Activated naive CD4-positive, alpha-beta T cell treated with anti-CD3 and anti-CD28 coated beads for 36 hours (primary cell): ENCODE results near the gene TP53RK. TPM values are rescaled to one million over a fixed set of nuclear protein-coding genes. Genes with fewer than 3 reads are reported as not detected.

Source experiments
- CTCF ChIA-PET: fragments of 350-600 bp; sonication (Branson Sonifier 250); formaldehyde crosslinking; loops from one replicate; lab custom pipeline; 2021; ENCODE audit warnings: antibody characterized with exemption; lab: Charles Lee
- DNase-seq: peaks from one replicate; pipeline ENCODE4 v3.0.0-alpha.2; 2020
- H3K27ac Mint-ChIP-seq: one replicate; pipeline ENCODE4 v1.8.0; 2021; ENCODE audit warnings: mild to moderate bottlenecking, mixed read lengths
- H3K27me3 Mint-ChIP-seq: one replicate; pipeline ENCODE4 v1.8.0; 2021; ENCODE audit warnings: low read depth, mixed read lengths
- H3K36me3 Mint-ChIP-seq: one replicate; pipeline ENCODE4 v1.8.0; 2021; ENCODE audit warnings: low read depth, mixed read lengths
- H3K4me1 Mint-ChIP-seq: one replicate; pipeline ENCODE4 v1.8.0; 2021; ENCODE audit warnings: low read depth, mixed read lengths
- H3K4me3 Mint-ChIP-seq: one replicate; pipeline ENCODE4 v1.8.0; 2021; ENCODE audit warnings: mild to moderate bottlenecking, moderate library complexity, mixed read lengths
- H3K9me3 Mint-ChIP-seq: one replicate; pipeline ENCODE4 v1.8.0; 2021; ENCODE audit warnings: mixed read lengths
- intact Hi-C: fragments of 100-400 bp; cut with micrococcal nuclease; formaldehyde crosslinking; loops from one replicate; pipeline ENCODE4 v1.15.1; 2023
- total RNA-seq, 2 experiments: library from RNA; stranded (reverse); gene quantifications; one replicate each; pipeline ENCODE4 v1.2.3, GENCODE V29; 2021

Gene TP53RK
- total RNA-seq, 2 experiments from 2014 or later: 7.8 to 8.3 TPM

DNA sequence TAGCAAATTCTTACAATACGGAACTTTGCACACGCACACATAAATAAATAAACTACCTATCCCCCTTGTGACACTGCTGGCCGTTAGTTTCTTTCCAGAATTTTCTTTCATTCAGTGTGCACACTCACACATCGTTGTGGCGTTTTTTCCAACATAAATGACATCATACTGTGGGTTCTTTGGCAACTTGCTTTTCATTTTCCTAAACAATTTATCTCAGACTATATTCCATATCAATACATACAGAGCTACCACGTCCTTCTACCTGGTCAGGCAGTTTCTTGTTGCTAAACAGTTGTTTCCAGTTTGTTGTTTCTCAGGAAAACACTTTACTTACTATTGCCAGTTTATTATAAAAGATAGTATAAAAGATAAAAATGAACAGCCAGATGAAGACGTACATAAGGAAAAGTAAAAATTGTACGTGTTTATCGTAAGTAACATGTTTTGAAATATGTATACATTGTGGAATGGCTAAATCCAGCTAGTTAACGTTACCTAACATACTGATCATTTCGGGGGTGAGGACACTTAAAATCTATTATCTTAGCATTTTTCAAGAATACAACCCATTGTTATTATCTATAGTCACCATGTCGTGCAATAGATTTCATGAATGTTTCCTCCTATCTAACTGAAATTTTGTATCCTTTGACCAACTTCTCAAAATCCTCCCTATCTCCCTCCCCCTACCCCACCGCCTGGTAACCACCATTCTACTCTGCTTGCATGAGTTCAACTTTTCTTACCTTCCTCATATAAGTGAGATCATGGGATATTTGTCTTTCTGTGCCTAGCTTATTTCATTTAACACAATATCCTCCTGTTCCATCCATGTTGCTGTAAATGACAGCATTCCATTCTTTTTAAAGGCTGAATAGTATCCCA lies 1.2 kb upstream of the TP53RK start:
- intact Hi-C loops: no loop called here
- Mint-ChIP-seq H3K4me1 (peaks cover 31% of the 10 kb centered on the region), H3K27me3 (no peaks in the 10 kb centered on the region), H3K4me3 (peak overlapping the region; percentile 90), H3K36me3 (peaks cover 9% of the 10 kb centered on the region), H3K27ac (peak overlapping the region; percentile 44), H3K9me3 (no peaks in the 10 kb centered on the region)
- CTCF ChIA-PET: interaction anchor here (0.7 to 1.6 kb wide), 2 partner anchors 17 to 103 kb away, joined by 3 to 5 read pairs; no protein-coding TSS in a partner anchor
- no peak for DNase-seq

DNA sequence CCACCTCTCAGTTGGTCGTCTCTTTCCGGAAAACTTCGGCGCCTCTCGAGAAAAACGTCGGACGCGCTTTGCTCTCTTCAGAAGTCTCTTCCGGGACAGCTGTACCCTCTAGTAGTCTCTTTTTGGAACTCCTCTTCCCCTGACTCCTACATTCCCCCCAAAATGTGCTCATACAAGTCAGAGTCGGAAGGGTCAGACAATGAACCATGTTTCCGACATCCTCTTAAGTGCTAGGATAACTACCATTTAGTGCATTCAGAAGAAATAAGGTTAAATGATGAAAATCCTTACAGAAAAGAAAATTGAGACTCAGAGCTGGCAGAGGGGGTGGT lies 476 bp upstream of the TP53RK start:
- H3K9me3 Mint-ChIP-seq: no peaks in the 10 kb centered on the region
- peaks cover 35% of the 10 kb centered on the region for H3K4me1 Mint-ChIP-seq
- DNase-seq: no peak
- intact Hi-C loops: loop anchor here (1.0 to 10.0 kb wide), 8 partner anchors 131 to 757 kb away; partner anchors contain the start of genes CDH22, ELMO2, PCIF1 and ZNF334
- CTCF ChIA-PET: interaction anchor here (0.7 to 1.6 kb wide), 4 partner anchors 18 to 283 kb away, joined by 3 to 5 read pairs (median 3); partner anchors contain the start of gene ELMO2
- peak overlapping the region; percentile 90 for H3K4me3 Mint-ChIP-seq
- peaks cover 13% of the 10 kb centered on the region for H3K36me3 Mint-ChIP-seq
- H3K27ac Mint-ChIP-seq: peak overlapping the region; percentile 87
- no peaks in the 10 kb centered on the region for H3K27me3 Mint-ChIP-seq

- intact Hi-C loops: loop anchor here (1.0 to 10.0 kb wide), 8 partner anchors 130 to 756 kb away; partner anchors contain the start of genes CDH22, ELMO2, PCIF1 and ZNF334
- Mint-ChIP-seq H3K36me3 (peaks cover 13% of the 10 kb centered on the region), H3K9me3 (no peaks in the 10 kb centered on the region), H3K4me3 (peak overlapping the region; percentile 90), H3K27ac (peak overlapping the region; percentile 84), H3K4me1 (peaks cover 40% of the 10 kb centered on the region), H3K27me3 (no peaks in the 10 kb centered on the region)
- no peak for DNase-seq
- CTCF ChIA-PET: interaction anchor here (0.7 to 1.4 kb wide), 6 partner anchors 9 to 281 kb away, joined by 3 to 6 read pairs (median 4); partner anchors contain the start of gene ELMO2
Observed at GRCh38 chr20:46688151-46689081, 828 bp downstream of the TP53RK start.

- Mint-ChIP-seq H3K4me1 (peaks cover 47% of the 10 kb centered on the region), H3K27ac (no peak overlapping the region), H3K27me3 (no peaks in the 10 kb centered on the region), H3K36me3 (peaks cover 13% of the 10 kb centered on the region), H3K9me3 (no peaks in the 10 kb centered on the region), H3K4me3 (no peak overlapping the region)
- intact Hi-C loops: loop anchor here (5.0 to 10.0 kb wide), 3 partner anchors 137 to 669 kb away; no protein-coding TSS in a partner anchor
- CTCF ChIA-PET: interaction anchor here (0.6 to 3.4 kb wide), 4 partner anchors 162 to 247 kb away, joined by 3 to 14 read pairs (median 6); no protein-coding TSS in a partner anchor
- DNase-seq: no peak
Observed at GRCh38 chr20:46683939-46684750, 5.1 kb downstream of the TP53RK start.

DNA sequence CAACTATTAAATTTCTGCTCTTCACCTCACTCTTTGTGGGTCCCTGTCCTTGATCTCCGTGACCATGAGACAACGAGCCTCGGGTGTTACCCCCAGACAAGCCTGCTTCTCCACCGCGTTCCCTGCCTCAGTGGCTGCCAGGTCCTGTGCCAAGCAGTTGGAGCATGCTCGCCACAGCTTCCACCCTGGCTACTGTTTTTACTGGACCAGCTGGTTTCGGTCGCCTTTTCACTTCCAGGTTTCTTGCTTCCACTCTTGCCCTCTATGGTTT lies 5.6 kb downstream of the TP53RK start:
- CTCF ChIA-PET: interaction anchor here (0.6 to 3.4 kb wide), 3 partner anchors 161 to 223 kb away, joined by 3 to 14 read pairs (median 10); no protein-coding TSS in a partner anchor
- no peak overlapping the region for H3K27ac Mint-ChIP-seq
- H3K27me3 Mint-ChIP-seq: no peaks in the 10 kb centered on the region
- H3K36me3 Mint-ChIP-seq: peaks cover 13% of the 10 kb centered on the region
- intact Hi-C loops: loop anchor here (5.0 to 10.0 kb wide), 3 partner anchors 136 to 669 kb away; no protein-coding TSS in a partner anchor
- no peak for DNase-seq
- H3K4me3 Mint-ChIP-seq: no peak overlapping the region
- H3K4me1 Mint-ChIP-seq: peaks cover 47% of the 10 kb centered on the region
- H3K9me3 Mint-ChIP-seq: no peaks in the 10 kb centered on the region

- intact Hi-C loops: loop anchor here (5.0 to 10.0 kb wide), 3 partner anchors 136 to 668 kb away; no protein-coding TSS in a partner anchor
- H3K36me3 Mint-ChIP-seq: peaks cover 13% of the 10 kb centered on the region
Observed at GRCh38 chr20:46683011-46683667, 6.1 kb downstream of the TP53RK start.

DNA sequence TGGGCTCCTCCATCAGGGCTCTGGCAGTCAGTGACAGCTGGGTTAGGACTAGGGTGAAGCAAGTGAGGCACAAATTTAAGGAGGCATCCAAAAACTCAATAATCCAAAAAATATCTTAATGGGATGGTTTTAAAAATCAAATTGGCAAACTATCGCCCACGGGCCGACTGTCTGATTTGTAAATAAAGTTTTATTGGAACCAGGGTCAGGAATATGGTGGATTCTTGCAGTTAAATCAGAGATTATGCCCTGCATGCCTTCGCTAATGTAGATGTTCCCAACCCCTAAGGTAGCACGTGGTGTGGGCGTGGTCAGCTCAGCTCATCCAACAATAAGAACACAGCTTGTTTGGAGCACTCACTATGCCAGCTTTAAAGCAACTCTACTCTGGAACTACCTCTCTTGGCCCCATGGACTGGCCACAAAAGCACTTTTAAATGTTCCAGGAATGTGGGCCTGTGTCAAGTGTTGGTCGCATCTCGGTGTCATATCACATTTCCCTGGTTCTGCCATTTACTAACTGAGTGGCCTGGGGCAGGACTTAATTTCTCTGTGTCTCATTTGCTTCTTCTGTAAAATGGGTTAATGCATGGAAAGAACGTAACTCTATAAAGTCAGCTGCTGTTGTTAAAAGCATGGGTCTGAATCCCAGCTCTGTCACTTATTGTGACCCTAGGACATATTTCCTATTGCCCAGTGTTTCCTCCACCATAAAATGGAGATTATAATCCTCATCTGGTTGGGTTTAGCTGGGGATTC lies 7.0 kb downstream of the TP53RK start:
- intact Hi-C loops: loop anchor here (5.0 to 10.0 kb wide), 3 partner anchors 135 to 667 kb away; no protein-coding TSS in a partner anchor
- Mint-ChIP-seq H3K36me3 (peaks cover 13% of the 10 kb centered on the region), H3K9me3 (no peaks in the 10 kb centered on the region), H3K27me3 (no peaks in the 10 kb centered on the region), H3K27ac (no peak overlapping the region), H3K4me1 (peaks cover 38% of the 10 kb centered on the region), H3K4me3 (no peak overlapping the region)
- CTCF ChIA-PET: interaction anchor here (1.0 to 3.4 kb wide), 5 partner anchors 23 to 162 kb away, joined by 3 to 11 read pairs (median 5); partner anchors contain the start of gene OCSTAMP
- DNase-seq: no peak

More at GRCh38 chr20:46683011-46683667, 6.1 kb downstream of the TP53RK start:
- Mint-ChIP-seq H3K27me3 (no peaks in the 10 kb centered on the region), H3K27ac (no peak overlapping the region), H3K4me1 (peaks cover 47% of the 10 kb centered on the region), H3K4me3 (no peak overlapping the region), H3K9me3 (no peaks in the 10 kb centered on the region)
- CTCF ChIA-PET: interaction anchor here (1.5 to 3.4 kb wide), 3 partner anchors 138 to 163 kb away, joined by 3 to 11 read pairs (median 10); no protein-coding TSS in a partner anchor
- no peak for DNase-seq

GRCh38 chr20:46681032-46681854 lies 8.0 kb downstream of the TP53RK start:
- CTCF ChIA-PET: interaction anchor here (1.0 to 3.4 kb wide), 10 partner anchors 9 to 196 kb away, joined by 3 to 11 read pairs (median 4); partner anchors contain the start of gene OCSTAMP
- intact Hi-C loops: loop anchor here (1.0 to 10.0 kb wide), 6 partner anchors 119 to 666 kb away; no protein-coding TSS in a partner anchor
- Mint-ChIP-seq H3K4me1 (peaks cover 28% of the 10 kb centered on the region), H3K27ac (no peak overlapping the region), H3K9me3 (no peaks in the 10 kb centered on the region), H3K4me3 (no peak overlapping the region), H3K36me3 (peaks cover 10% of the 10 kb centered on the region), H3K27me3 (no peaks in the 10 kb centered on the region)
- DNase-seq: peak; percentile 86

DNA sequence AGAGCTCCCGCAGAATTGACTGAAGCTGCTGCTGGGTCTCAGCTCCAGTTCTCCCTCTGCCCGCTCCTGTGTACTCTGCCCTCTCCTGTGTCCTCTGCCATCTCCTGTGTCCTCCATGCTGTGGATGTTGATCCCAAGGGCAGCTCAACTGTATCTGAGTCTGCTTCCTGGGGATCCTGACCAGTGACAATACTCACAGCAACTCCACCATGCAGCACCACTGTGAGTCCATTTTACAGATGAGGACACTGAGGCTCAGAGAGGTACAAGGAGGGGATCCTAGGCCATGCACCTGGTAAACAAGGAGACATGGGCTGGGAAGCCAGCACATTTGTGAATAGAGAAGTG lies 8.6 kb downstream of the TP53RK start:
- Mint-ChIP-seq H3K4me1 (peaks cover 23% of the 10 kb centered on the region), H3K9me3 (no peaks in the 10 kb centered on the region), H3K27ac (no peak overlapping the region), H3K27me3 (no peaks in the 10 kb centered on the region), H3K36me3 (peaks cover 4% of the 10 kb centered on the region), H3K4me3 (no peak overlapping the region)
- no peak for DNase-seq
- intact Hi-C loops: loop anchor here (1.0 to 10.0 kb wide), 6 partner anchors 118 to 666 kb away; no protein-coding TSS in a partner anchor
- CTCF ChIA-PET: interaction anchor here (1.1 to 2.3 kb wide), 7 partner anchors 8 to 313 kb away, joined by 3 to 11 read pairs (median 4); no protein-coding TSS in a partner anchor
